ENCODE data around the gene BRD2. TPM values are rescaled to one million over a fixed set of nuclear protein-coding genes. Genes with fewer than 3 reads are reported as not detected.

BRD2 gene
- total RNA-seq, 2 experiments from 2014 or later: 365 to 371 TPM

DNA sequence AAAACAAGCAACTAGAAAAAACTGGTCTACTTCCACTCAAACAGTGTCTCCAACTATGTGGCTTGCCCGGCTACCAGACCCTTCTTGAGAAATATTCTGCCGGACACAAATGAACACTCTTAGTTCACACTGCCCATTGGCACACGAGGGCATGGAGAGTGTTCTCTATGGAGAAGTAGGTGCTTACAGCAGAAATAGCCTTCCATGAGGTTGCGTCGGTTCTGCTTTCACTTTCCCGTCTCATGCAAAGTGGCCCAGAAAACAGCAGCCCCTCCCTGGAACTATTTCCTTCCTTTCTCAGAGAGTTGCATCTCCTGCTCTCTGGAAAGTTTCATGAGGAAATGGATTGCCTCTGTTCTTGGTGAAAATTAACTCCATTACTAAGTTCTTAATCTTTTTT lies 50.5 kb downstream of the BRD2 start:
- H3K36me3 Mint-ChIP-seq: no peaks in the 10 kb centered on the region
- H3K9me3 Mint-ChIP-seq: no peaks in the 10 kb centered on the region
- POLR2A ChIA-PET: no interaction called here
- peaks cover 18% of the 10 kb centered on the region for H3K27me3 Mint-ChIP-seq
- H3K4me1 Mint-ChIP-seq: peaks cover 12% of the 10 kb centered on the region
- H3K27ac Mint-ChIP-seq: no peak overlapping the region
- ATAC-seq (ENCODE audit: low read depth) (peak; percentile 62), DNase-seq (no peak)
- peak overlapping the region; percentile 21 for H3K4me3 Mint-ChIP-seq

DNA sequence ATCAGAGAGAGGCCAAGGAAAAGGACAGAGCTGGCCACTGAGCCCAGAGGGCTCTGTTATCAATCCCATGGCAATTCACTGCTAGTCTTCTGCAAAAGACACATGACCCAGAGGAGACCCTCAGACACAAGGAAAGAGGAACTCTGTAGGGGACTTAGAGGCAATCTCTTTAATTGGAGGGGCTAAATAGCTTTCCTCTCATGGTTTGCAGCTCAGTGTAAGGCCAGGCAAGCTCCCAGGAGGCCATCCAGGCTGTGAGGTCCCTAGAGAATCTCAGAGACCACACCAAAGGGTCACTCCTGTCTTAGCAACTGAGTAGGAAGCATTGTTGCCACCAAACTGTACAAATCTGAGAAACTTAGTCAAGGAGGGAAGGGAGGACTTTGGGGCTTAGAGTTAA lies 51.0 kb downstream of the BRD2 start:
- POLR2A ChIA-PET: no interaction called here
- no peaks in the 10 kb centered on the region for H3K9me3 Mint-ChIP-seq
- DNase-seq (no peak), ATAC-seq (ENCODE audit: low read depth) (no peak)
- H3K4me3 Mint-ChIP-seq: peak overlapping the region; percentile 21
- H3K27ac Mint-ChIP-seq: no peak overlapping the region
- peaks cover 19% of the 10 kb centered on the region for H3K27me3 Mint-ChIP-seq
- no peaks in the 10 kb centered on the region for H3K36me3 Mint-ChIP-seq
- H3K4me1 Mint-ChIP-seq: peaks cover 12% of the 10 kb centered on the region

DNA sequence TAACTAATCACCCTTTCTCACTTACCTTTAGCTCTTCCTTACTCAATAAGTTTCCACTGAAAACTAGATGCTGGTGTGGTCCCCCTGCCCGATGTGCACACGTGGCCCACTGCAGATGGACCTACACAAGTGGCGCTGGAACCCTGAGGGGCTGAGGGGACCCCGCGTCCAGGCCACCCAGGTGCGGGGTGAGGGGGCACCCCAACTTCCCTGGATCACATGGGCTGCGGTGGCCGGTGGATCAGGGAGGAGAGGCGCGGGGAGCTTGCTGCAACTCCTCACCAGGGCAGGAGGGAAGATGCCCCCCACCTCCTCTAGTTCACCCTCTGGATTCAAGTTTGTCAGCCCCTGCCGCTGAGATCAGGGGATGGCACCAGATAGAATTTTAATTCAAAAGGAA lies 53.5 kb downstream of the BRD2 start:
- peaks cover 2% of the 10 kb centered on the region for H3K9me3 Mint-ChIP-seq
- DNase-seq: no peak
- no peak for ATAC-seq (ENCODE audit: low read depth)
- POLR2A ChIA-PET: no interaction called here
- H3K36me3 Mint-ChIP-seq: peaks cover 3% of the 10 kb centered on the region
- H3K27me3 Mint-ChIP-seq: peaks cover 16% of the 10 kb centered on the region
- H3K4me3 Mint-ChIP-seq: no peak overlapping the region
- peaks cover 12% of the 10 kb centered on the region for H3K4me1 Mint-ChIP-seq
- no peak overlapping the region for H3K27ac Mint-ChIP-seq

DNA sequence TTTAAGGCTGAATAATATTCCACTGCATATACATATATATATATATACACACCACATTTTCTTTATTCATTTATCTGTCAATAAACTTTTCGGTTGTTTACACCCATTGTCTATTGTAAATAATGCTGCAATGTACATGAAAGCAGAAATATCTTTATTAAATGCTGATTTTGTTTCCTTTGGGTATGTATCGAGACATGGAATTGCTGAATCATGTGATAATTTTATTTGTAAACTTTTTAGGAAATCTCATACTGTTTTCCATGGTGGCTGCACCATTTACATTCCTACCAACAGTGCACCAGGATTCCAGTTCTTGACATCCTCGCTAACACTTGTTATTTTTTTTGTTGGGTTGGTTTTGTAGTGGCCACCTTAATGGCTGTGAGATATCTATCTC lies 55.1 kb downstream of the BRD2 start:
- POLR2A ChIA-PET: no interaction called here
- Mint-ChIP-seq H3K9me3 (peaks cover 2% of the 10 kb centered on the region), H3K36me3 (peaks cover 6% of the 10 kb centered on the region), H3K4me1 (peaks cover 18% of the 10 kb centered on the region), H3K27ac (no peak overlapping the region), H3K27me3 (peaks cover 11% of the 10 kb centered on the region), H3K4me3 (no peak overlapping the region)
- DNase-seq (no peak), ATAC-seq (ENCODE audit: low read depth) (no peak)

DNA sequence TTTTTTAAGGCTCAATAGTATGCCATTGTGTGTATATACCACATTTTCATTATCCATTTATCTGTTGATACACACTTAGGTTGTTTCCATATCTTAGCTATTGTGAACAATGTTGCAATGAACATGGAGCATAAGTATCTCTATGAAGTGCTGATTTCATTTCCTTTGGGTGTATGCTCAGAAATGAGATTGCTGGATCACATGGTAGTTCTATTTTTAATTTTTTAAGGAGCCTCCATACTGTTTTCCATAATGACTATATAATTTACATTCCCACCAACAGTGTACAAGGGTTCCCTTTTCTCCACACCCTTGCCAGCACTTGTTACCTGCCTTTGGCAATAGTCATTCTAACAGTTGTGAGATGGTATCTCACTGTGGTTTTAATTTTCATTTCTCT lies 56.1 kb downstream of the BRD2 start:
- Mint-ChIP-seq H3K27ac (no peak overlapping the region), H3K4me3 (no peak overlapping the region), H3K27me3 (peaks cover 11% of the 10 kb centered on the region), H3K4me1 (peaks cover 21% of the 10 kb centered on the region), H3K36me3 (peaks cover 6% of the 10 kb centered on the region), H3K9me3 (peaks cover 2% of the 10 kb centered on the region)
- DNase-seq: no peak
- POLR2A ChIA-PET: no interaction called here
- no peak for ATAC-seq (ENCODE audit: low read depth)

DNA sequence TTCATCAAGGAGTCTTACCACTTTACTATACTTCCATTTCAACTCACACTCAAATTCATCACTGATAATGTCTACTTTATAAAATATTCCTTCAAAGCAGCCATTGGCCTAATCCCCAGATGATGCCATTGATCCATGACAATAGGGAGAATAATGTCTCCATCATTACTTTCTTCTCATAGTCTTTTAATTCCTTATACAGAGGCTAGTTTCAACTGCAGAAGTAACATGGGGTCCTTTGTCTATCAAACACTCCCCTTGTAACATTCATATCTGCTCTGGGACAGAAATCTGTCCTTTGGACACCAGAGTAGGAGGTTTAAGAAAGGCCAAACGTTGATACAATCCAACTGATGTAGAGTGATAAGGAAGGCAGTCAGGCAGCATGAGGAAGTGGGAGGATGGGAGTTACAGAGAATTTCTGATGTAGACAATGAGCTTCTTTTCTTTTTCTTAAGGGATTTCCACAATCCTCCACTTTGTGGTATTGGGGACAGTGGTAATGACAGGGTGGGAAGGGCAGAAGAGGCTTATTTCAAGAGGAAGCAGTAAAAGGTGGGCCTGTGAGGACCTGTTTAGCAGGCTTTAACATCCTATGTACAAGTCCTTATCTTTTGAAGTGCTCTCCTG lies 59.9 kb downstream of the BRD2 start:
- Mint-ChIP-seq H3K27me3 (peaks cover 36% of the 10 kb centered on the region), H3K4me1 (peaks cover 18% of the 10 kb centered on the region), H3K36me3 (peaks cover 6% of the 10 kb centered on the region), H3K4me3 (no peak overlapping the region), H3K9me3 (peaks cover 2% of the 10 kb centered on the region), H3K27ac (no peak overlapping the region)
- POLR2A ChIA-PET: no interaction called here
- DNase-seq (no peak), ATAC-seq (ENCODE audit: low read depth) (no peak)

DNA sequence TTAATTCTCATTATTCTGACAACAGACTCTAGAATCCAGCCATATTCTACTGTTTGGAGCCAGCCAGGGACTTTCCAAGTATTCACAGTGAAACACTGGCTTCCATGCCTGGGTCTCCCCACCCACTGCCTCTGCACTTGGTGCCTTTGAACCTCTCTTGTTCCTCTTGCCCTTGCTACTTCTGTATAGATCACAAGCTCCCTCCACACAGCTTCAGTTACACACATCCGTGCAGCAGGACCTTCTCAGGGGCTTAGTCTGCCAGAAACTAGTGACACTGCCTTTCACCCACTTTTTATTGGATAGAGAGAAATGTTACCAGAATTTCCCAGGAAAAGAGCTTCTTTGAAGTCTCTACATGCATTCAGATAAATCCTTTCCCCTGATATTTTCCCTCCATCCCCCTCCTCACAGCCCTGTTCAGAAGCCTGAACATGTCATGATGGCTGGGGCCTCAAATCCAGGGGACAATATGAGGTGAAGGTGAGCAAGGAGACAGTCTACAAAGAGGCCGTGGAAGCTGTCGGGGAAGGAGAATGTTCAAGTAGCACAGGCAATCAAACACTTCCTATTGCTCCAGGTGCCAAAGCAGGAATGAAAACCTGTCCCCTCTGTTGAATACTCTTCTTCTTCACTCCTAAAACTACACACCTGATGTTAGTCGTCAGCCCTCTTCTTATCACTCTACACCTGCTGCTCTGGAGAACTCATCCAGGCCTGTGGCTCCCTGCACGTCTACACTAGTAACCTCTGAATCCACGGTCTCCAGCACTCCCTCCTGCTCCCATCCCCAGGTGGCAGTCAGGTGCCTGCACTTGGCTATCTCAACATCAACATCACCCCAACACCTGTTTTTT lies 61.2 kb downstream of the BRD2 start:
- DNase-seq: no peak
- peaks cover 2% of the 10 kb centered on the region for H3K9me3 Mint-ChIP-seq

DNA sequence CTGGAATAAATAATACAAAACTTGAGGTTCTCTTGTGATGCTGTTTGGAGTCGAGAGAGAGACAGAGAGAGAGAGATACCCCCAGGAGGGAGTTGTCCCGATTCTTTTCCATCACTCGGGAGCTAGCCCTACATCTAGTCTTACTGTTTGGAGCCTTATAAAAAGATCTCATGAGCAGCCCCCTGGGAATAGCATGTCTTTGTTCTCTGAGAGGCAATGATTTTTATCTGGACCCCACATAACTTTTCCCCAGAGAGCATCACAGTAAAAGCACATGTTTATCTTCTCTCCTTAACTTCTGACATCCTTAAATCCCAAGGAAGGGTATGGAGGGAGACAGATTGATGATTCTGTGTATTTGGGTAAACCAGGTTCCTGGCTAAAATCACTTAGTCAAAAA lies 61.9 kb downstream of the BRD2 start:
- H3K9me3 Mint-ChIP-seq: peaks cover 2% of the 10 kb centered on the region
- no peak overlapping the region for H3K4me3 Mint-ChIP-seq
- H3K4me1 Mint-ChIP-seq: peaks cover 18% of the 10 kb centered on the region
- peaks cover 48% of the 10 kb centered on the region for H3K27me3 Mint-ChIP-seq
- DNase-seq (no peak), ATAC-seq (ENCODE audit: low read depth) (no peak)
- POLR2A ChIA-PET: no interaction called here
- H3K36me3 Mint-ChIP-seq: peaks cover 6% of the 10 kb centered on the region
- no peak overlapping the region for H3K27ac Mint-ChIP-seq

More for the DNA sequence above, 61.2 kb downstream of the BRD2 start:
- Mint-ChIP-seq H3K4me3 (no peak overlapping the region), H3K36me3 (peaks cover 6% of the 10 kb centered on the region), H3K4me1 (peaks cover 18% of the 10 kb centered on the region), H3K27ac (peak overlapping the region; percentile 32), H3K27me3 (peaks cover 43% of the 10 kb centered on the region)
- ATAC-seq (ENCODE audit: low read depth): peak; percentile 56
- POLR2A ChIA-PET: no interaction called here

Other genes starting within 250 kb of the BRD2 start
- gene HLA-DQA2, start 227.2 kb upstream of the BRD2 start, total RNA-seq: under 1 TPM in 1 of 2 experiments, not detected in 1; 0.34 TPM
- gene HLA-DQB2, start 205.1 kb upstream of the BRD2 start, total RNA-seq: not detected
- 1 to 10 TPM; 2.4 to 3.1 TPM for gene HLA-DOB, start 151.6 kb upstream of the BRD2 start, total RNA-seq
- 100 to 1,000 TPM; 209 to 210 TPM for gene TAP2, start 129.9 kb upstream of the BRD2 start, total RNA-seq
- 100 to 1,000 TPM; 308 to 327 TPM for gene PSMB8, start 124.5 kb upstream of the BRD2 start, total RNA-seq
- 100 to 1,000 TPM; 315 to 323 TPM for gene TAP1, start 114.9 kb upstream of the BRD2 start, total RNA-seq
- gene PSMB9, start 114.4 kb upstream of the BRD2 start, total RNA-seq: 100 to 1,000 TPM; 353 to 356 TPM
- 10 to 100 TPM; 14.0 to 14.7 TPM for gene HLA-DMB, start 27.6 kb upstream of the BRD2 start, total RNA-seq
- gene HLA-DMA, start 15.5 kb upstream of the BRD2 start, total RNA-seq: 10 to 100 TPM; 32.1 to 36.1 TPM
- gene HLA-DOA, start 41.0 kb downstream of the BRD2 start, total RNA-seq: 1 to 10 TPM; 7.5 to 8.3 TPM
- gene HLA-DPA1, start 105.1 kb downstream of the BRD2 start, total RNA-seq: 10 to 100 TPM; 35.7 to 39.8 TPM
- gene HLA-DPB1, start 107.4 kb downstream of the BRD2 start, total RNA-seq: 10 to 100 TPM; 43.4 to 44.7 TPM
- gene COL11A2, start 223.9 kb downstream of the BRD2 start, total RNA-seq: 1 to 10 TPM in 1 of 2 experiments, under 1 TPM in 1; 1.00 to 1.1 TPM
- gene RXRB, start 232.1 kb downstream of the BRD2 start, total RNA-seq: 10 to 100 TPM; 54.6 to 60.0 TPM
- 10 to 100 TPM; 41.7 to 44.8 TPM for gene SLC39A7, start 232.3 kb downstream of the BRD2 start, total RNA-seq
- 10 to 100 TPM; 21.1 to 21.8 TPM for gene HSD17B8, start 236.1 kb downstream of the BRD2 start, total RNA-seq
- gene RING1, start 239.9 kb downstream of the BRD2 start, total RNA-seq: 10 to 100 TPM; 41.2 to 41.8 TPM

Measured in activated naive CD8-positive, alpha-beta T cell treated with anti-CD3 and anti-CD28 coated beads, Interleukin-2, amount 10 ng/mL, durations not matched to agents 7 days and 5 days (primary cell).